OCI-LY7 (cell line): ENCODE results near the gene LTBP2. TPM values are rescaled to one million over a fixed set of nuclear protein-coding genes. Genes with fewer than 3 reads are reported as not detected.

Source experiments
- BruUV-seq: library from RNA; stranded (reverse); fragments of 400-500 nt; replicated peaks from 2 replicates; lab custom pipeline; 2021; lab: Mats Ljungman, UMichigan
- CTCF ChIA-PET: fragments of 300-600 bp; sonication (Branson Sonifier 250); formaldehyde crosslinking; loops from one replicate; lab custom pipeline; 2022; ENCODE audit warnings: antibody characterized with exemption; ENCODE audit not compliant: unreplicated experiment; lab: Charles Lee
- POLR2A ChIA-PET: fragments of 300-600 bp; sonication (Branson Sonifier 250); formaldehyde crosslinking; loops from one replicate; lab custom pipeline; 2022; ENCODE audit warnings: antibody characterized with exemption; lab: Charles Lee
- DNase-seq: peaks from one replicate; pipeline ENCODE4 v3.0.0-alpha.2; 2015; ENCODE audit warnings: low spot score
- H2AFZ ChIP-seq: fragments of 200-600 bp; sonication (generic), shearing (Covaris generic); 2 replicates; pipeline ENCODE4 v1.6.1; 2014; ENCODE audit warnings: mild to moderate bottlenecking, antibody characterized with exemption, low read length, moderate library complexity
- H3K27ac ChIP-seq: fragments of 200-600 bp; sonication (generic); 2 replicates; pipeline ENCODE4 v1.5.1; 2014; ENCODE audit warnings: mixed run types, low read depth, mild to moderate bottlenecking, moderate library complexity, low read length, inconsistent platforms; ENCODE audit not compliant: poor library complexity, severe bottlenecking
- H3K36me3 ChIP-seq: fragments of 200-600 bp; sonication (generic); 2 replicates; pipeline ENCODE4 v1.6.1; 2014; ENCODE audit warnings: mild to moderate bottlenecking, antibody characterized with exemption, low read length, moderate library complexity, mixed read lengths; ENCODE audit not compliant: insufficient read depth
- H3K4me1 ChIP-seq: fragments of 200-600 bp; sonication (generic); 2 replicates; pipeline ENCODE4 v1.5.1; 2014; ENCODE audit warnings: mild to moderate bottlenecking, low read length; ENCODE audit not compliant: insufficient read depth, poor library complexity, severe bottlenecking
- H3K4me2 ChIP-seq: fragments of 200-600 bp; sonication (generic); 2 replicates; pipeline ENCODE4 v1.6.1; 2014; ENCODE audit warnings: mild to moderate bottlenecking, low read length
- H3K4me3 ChIP-seq: fragments of 200-600 bp; sonication (generic); 2 replicates; pipeline ENCODE4 v1.5.1; 2014; ENCODE audit warnings: mild to moderate bottlenecking, low read depth, low read length; ENCODE audit not compliant: poor library complexity, severe bottlenecking
- H3K79me2 ChIP-seq: fragments of 200-600 bp; sonication (generic); 2 replicates; pipeline ENCODE4 v1.6.1; 2016; ENCODE audit warnings: low read depth, mild to moderate bottlenecking, low read length, moderate library complexity, mixed read lengths; ENCODE audit not compliant: insufficient read depth
- H3K9me2 ChIP-seq: fragments of 200-600 bp; sonication (generic); 2 replicates; pipeline ENCODE4 v1.6.1; 2016; ENCODE audit warnings: mild to moderate bottlenecking, low read length, mixed read lengths; ENCODE audit not compliant: insufficient read depth
- H3K9me3 ChIP-seq: fragments of 200-600 bp; sonication (generic); 2 replicates; pipeline ENCODE4 v1.6.1; 2014; ENCODE audit warnings: mild to moderate bottlenecking, mixed run types, low read length, mixed read lengths
- H4K20me1 ChIP-seq: fragments of 200-600 bp; sonication (generic); 2 replicates; pipeline ENCODE4 v1.6.1; 2014; ENCODE audit warnings: mild to moderate bottlenecking, antibody characterized with exemption, low read length, moderate library complexity, mixed read lengths; ENCODE audit not compliant: insufficient read depth
- EZH2phosphoT487 ChIP-seq: fragments of 200-600 bp; sonication (generic); IDR thresholded peaks from 2 replicates; pipeline ENCODE4 v1.6.1; 2018; ENCODE audit warnings: low read depth, borderline replicate concordance, mild to moderate bottlenecking, mixed run types, antibody characterized with exemption, low read length, moderate library complexity, mixed read lengths
- intact Hi-C: fragments of 100-400 bp; cut with micrococcal nuclease; formaldehyde crosslinking; loops from one replicate; pipeline ENCODE4 v1.10.0; 2022; ENCODE audit not compliant: unreplicated experiment
- total RNA-seq, 2 experiments: library from RNA; depleted of rRNA in 1 of 2; stranded (reverse); fragments of >200 nt in 1 of 2; shearing (Covaris generic) in 1 of 2; gene quantifications; 2 replicates each; pipeline ENCODE4 v1.2.3, GENCODE V29; 2014 to 2022
- TF ChIP-seq, protein P1 (sequence below): fragments of 200-600 bp; sonication (generic); conservative IDR thresholded peaks from 2 replicates; pipeline ENCODE4 v1.5.1; 2014; ENCODE audit warnings: mild to moderate bottlenecking, antibody characterized with exemption, low read length, moderate library complexity, mixed read lengths

The LTBP2 gene
- total RNA-seq, 2 experiments from 2014 or later = 0.15 to 0.25 TPM

DNA sequence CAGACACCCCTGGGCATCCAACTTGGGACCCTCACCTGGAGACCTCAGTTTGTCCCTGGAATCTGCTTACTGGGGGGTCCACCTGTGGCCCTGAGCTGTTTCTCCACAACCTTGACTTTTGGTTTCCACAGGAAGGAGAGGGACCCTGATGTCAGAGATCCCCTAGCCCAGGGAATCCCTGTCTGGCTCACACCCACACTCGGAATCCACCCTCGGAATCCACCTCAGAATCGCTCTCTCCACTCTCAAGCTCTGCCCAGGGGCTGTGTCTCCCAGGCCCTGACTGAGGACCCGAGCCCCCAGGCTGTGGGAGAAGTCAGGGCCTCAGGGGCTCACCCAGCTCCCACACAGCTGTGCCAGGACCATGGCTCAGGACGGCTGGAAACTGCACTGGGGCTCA, 17.4 kb downstream of the LTBP2 start:
- Histone ChIP-seq H4K20me1 (no peaks in the 10 kb centered on the region), H3K4me3 (no peak overlapping the region), H3K36me3 (no peaks in the 10 kb centered on the region), H3K79me2 (no peaks in the 10 kb centered on the region), H3K27ac (no peak overlapping the region), H3K9me3 (no peaks in the 10 kb centered on the region), H3K4me1 (no peaks in the 10 kb centered on the region), H3K4me2 (no peak overlapping the region), H2AFZ (no peak overlapping the region), H3K9me2 (no peaks in the 10 kb centered on the region)
- POLR2A ChIA-PET = no interaction called here
- no TSS peak for BruUV-seq
- DNase-seq = no peak
- CTCF ChIA-PET = no interaction called here
- TF ChIP-seq, protein P1, sequence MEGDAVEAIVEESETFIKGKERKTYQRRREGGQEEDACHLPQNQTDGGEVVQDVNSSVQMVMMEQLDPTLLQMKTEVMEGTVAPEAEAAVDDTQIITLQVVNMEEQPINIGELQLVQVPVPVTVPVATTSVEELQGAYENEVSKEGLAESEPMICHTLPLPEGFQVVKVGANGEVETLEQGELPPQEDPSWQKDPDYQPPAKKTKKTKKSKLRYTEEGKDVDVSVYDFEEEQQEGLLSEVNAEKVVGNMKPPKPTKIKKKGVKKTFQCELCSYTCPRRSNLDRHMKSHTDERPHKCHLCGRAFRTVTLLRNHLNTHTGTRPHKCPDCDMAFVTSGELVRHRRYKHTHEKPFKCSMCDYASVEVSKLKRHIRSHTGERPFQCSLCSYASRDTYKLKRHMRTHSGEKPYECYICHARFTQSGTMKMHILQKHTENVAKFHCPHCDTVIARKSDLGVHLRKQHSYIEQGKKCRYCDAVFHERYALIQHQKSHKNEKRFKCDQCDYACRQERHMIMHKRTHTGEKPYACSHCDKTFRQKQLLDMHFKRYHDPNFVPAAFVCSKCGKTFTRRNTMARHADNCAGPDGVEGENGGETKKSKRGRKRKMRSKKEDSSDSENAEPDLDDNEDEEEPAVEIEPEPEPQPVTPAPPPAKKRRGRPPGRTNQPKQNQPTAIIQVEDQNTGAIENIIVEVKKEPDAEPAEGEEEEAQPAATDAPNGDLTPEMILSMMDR = no peak
- no peak for TF ChIP-seq EZH2phosphoT487
- intact Hi-C loops = no loop called here

DNA sequence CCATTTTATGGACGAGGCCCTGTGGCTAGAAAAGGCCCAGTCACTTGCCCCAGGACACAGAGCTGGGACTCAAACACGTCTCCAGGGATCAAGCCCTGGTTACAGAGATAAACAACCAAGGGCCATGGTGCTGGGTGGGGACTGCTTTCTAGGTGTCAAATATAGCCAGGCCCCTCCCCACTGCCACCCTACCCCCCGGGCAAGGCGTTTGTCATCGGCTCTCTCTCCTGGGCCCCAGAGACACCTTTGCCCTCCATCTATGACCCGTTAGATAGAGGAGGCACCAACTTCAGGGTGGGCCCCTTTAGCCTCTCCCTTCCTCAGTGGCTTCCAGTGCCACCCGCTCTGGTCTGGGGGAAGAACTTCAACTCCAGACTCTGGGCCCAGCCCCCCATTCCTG, 18.0 kb downstream of the LTBP2 start:
- TF ChIP-seq, protein P1 = no peak
- TF ChIP-seq EZH2phosphoT487 = no peak
- intact Hi-C loops = no loop called here
- no peak for DNase-seq
- H3K9me2 ChIP-seq = no peaks in the 10 kb centered on the region
- no peaks in the 10 kb centered on the region for H3K79me2 ChIP-seq
- H3K4me3 ChIP-seq = no peak overlapping the region
- H4K20me1 ChIP-seq = no peaks in the 10 kb centered on the region
- no peak overlapping the region for H3K27ac ChIP-seq
- ChIA-PET CTCF (interaction anchor here (0.6 kb wide), 1 partner anchor 69 kb away, joined by 9 read pairs; no protein-coding TSS in a partner anchor), POLR2A (interaction anchor here (1.0 kb wide), 1 partner anchor 15 kb away, joined by 3 read pairs; no protein-coding TSS in a partner anchor)
- no peaks in the 10 kb centered on the region for H3K36me3 ChIP-seq
- H2AFZ ChIP-seq = no peak overlapping the region
- H3K4me2 ChIP-seq = no peak overlapping the region
- H3K4me1 ChIP-seq = no peaks in the 10 kb centered on the region
- H3K9me3 ChIP-seq = no peaks in the 10 kb centered on the region
- BruUV-seq = no TSS peak

DNA sequence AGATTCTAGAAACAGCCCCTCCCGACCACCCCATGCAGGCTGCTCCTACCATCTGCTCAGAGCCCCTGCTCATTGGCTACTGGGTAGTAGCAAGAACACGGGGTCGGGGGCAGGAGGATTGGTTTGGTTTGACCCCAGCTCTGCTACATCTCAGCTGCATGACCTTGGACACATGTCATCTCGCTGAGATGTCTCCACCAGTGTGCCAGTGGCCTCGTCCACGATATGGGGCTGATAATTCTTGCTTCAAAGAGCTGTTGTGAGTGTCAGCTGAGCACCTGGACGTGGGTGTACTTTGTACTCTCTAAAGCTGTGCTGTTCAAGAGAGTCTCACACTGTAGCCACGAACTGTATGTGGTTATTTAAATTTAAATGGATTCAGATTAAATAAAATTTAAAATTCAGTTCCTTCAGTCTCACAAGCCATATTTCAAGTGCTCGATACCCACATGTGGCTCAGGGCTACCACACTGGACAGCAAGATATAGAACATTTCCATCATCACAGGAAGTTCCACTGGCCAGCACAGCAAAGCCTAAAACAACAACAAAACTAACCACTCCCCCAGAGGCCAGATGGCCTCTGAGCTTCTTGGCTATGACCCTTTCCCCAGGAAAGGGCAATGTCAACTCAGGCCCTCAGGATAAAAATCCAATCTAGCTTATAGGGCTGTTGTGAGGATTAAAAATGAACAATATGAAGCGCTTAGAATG, 18.6 kb downstream of the LTBP2 start:
- H2AFZ ChIP-seq = no peak overlapping the region
- no peaks in the 10 kb centered on the region for H4K20me1 ChIP-seq
- H3K4me3 ChIP-seq = no peak overlapping the region
- H3K4me1 ChIP-seq = no peaks in the 10 kb centered on the region
- ChIA-PET POLR2A (interaction anchor here (1.0 kb wide), 1 partner anchor 16 kb away, joined by 3 read pairs; no protein-coding TSS in a partner anchor), CTCF (interaction anchor here (0.6 kb wide), 1 partner anchor 69 kb away, joined by 9 read pairs; no protein-coding TSS in a partner anchor)
- no TSS peak for BruUV-seq
- no peaks in the 10 kb centered on the region for H3K36me3 ChIP-seq
- intact Hi-C loops = no loop called here
- no peaks in the 10 kb centered on the region for H3K9me3 ChIP-seq
- no peaks in the 10 kb centered on the region for H3K9me2 ChIP-seq
- no peak overlapping the region for H3K4me2 ChIP-seq
- H3K79me2 ChIP-seq = no peaks in the 10 kb centered on the region
- DNase-seq = no peak
- no peak overlapping the region for H3K27ac ChIP-seq
- no peak for TF ChIP-seq EZH2phosphoT487
- TF ChIP-seq, protein P1 = no peak
